Measurements from ENCODE around the gene PDXK. TPM values are rescaled to one million over a fixed set of nuclear protein-coding genes. Genes with fewer than 3 reads are reported as not detected.

Gene PDXK
- polyA plus RNA-seq, 1 donor (not counting 4 experiments of a cell fraction or from before 2014, with no cell fraction given): 144 TPM

DNA sequence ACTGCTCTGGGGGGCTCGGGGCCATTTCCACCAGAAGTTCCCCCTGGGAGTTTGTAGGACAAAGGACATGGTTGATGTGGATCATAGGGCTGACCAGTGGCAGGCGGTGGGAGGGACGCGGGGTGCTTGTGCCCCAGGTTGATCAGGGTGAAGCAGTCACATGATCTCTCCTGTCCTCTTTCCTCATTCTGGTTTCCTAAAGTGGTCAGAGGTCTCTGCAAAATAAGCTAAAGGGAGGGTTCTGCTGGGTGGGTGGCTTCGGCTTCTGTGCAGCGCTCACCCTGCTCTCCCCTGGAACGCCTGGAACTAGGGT is 9.2 kb downstream of the PDXK start:
- Histone ChIP-seq H3K4me3 (ENCODE audit: control insufficient read depth in 2 of 3, extremely low read depth in 1 of 3, insufficient read depth in 2 of 3, low read depth in 1 of 3, low read length in 3 of 3) (peak overlapping the region in 2 of 3 experiments; percentile 49 to 66), H3K79me2 (ENCODE audit: control insufficient read depth, insufficient read depth, low read length) (peaks cover 76% of the 10 kb centered on the region), H3K27ac (ENCODE audit: control insufficient read depth, insufficient read depth, low read length) (peak overlapping the region; percentile 88), H3K4me2 (ENCODE audit: control insufficient read depth, extremely low read depth, insufficient read depth, low read depth, low read length) (peak overlapping the region; percentile 74), H3K4me1 (ENCODE audit: control insufficient read depth, extremely low read depth, insufficient read depth, low read length) (peaks cover 39% of the 10 kb centered on the region), H3K9ac (ENCODE audit: control insufficient read depth, extremely low read depth, insufficient read depth, low read length) (peak overlapping the region; percentile 75), H4K20me1 (ENCODE audit: control insufficient read depth, extremely low read depth, insufficient read depth, low read length) (no peaks in the 10 kb centered on the region), H3K9me3 (ENCODE audit: control insufficient read depth, low read depth, low read length) (no peaks in the 10 kb centered on the region), H2AFZ (ENCODE audit: control insufficient read depth, low read length) (no peak overlapping the region), H3K9me1 (ENCODE audit: control insufficient read depth, extremely low read depth, insufficient read depth, low read length) (peaks cover 9% of the 10 kb centered on the region), H3K27me3 (ENCODE audit: control insufficient read depth, extremely low read depth, insufficient read depth, low read length) (no peaks in the 10 kb centered on the region), H3K36me3 (ENCODE audit: control insufficient read depth in 2 of 2, extremely low read depth in 1 of 2, insufficient read depth in 2 of 2, low read length in 2 of 2) (peaks cover 15 to 26% of the 10 kb centered on the region in 2 experiments)
- DNase-seq (ENCODE audit: low read depth, low spot score) (no peak), FAIRE-seq (no peak)
- TF ChIP-seq CTCF (optimal IDR thresholded peaks at IDR 0.05 in 1 of 3, IDR thresholded peaks at IDR 0.05 in 1 of 3, conservative IDR thresholded peaks at IDR 0.05 in 1 of 3; ENCODE audit: extremely low read depth in 1 of 3, insufficient read depth in 2 of 3, low read length in 3 of 3) (no peak), EZH2 (IDR thresholded peaks at IDR 0.05; ENCODE audit: low read length) (no peak)
- dilution Hi-C loops (cut with MboI; ENCODE audit: extremely low pct_ligation_motif_present, low sequenced_read_pairs): no loop called here

GRCh38 chr21:43728467-43729390 is 9.8 kb downstream of the PDXK start:
- Histone ChIP-seq H3K9me3 (ENCODE audit: control insufficient read depth, low read depth, low read length) (no peaks in the 10 kb centered on the region), H3K36me3 (ENCODE audit: control insufficient read depth in 2 of 2, extremely low read depth in 1 of 2, insufficient read depth in 2 of 2, low read length in 2 of 2) (peaks cover 11 to 22% of the 10 kb centered on the region in 2 experiments), H3K9me1 (ENCODE audit: control insufficient read depth, extremely low read depth, insufficient read depth, low read length) (peaks cover 11% of the 10 kb centered on the region), H3K4me1 (ENCODE audit: control insufficient read depth, extremely low read depth, insufficient read depth, low read length) (peaks cover 45% of the 10 kb centered on the region), H3K27me3 (ENCODE audit: control insufficient read depth, extremely low read depth, insufficient read depth, low read length) (no peaks in the 10 kb centered on the region), H4K20me1 (ENCODE audit: control insufficient read depth, extremely low read depth, insufficient read depth, low read length) (no peaks in the 10 kb centered on the region), H3K27ac (ENCODE audit: control insufficient read depth, insufficient read depth, low read length) (peak overlapping the region; percentile 88), H3K9ac (ENCODE audit: control insufficient read depth, extremely low read depth, insufficient read depth, low read length) (peak overlapping the region; percentile 75), H3K4me3 (ENCODE audit: control insufficient read depth in 2 of 3, extremely low read depth in 1 of 3, insufficient read depth in 2 of 3, low read depth in 1 of 3, low read length in 3 of 3) (peak overlapping the region; percentile 27 to 66 (median 49)), H3K4me2 (ENCODE audit: control insufficient read depth, extremely low read depth, insufficient read depth, low read depth, low read length) (peak overlapping the region; percentile 74), H3K79me2 (ENCODE audit: control insufficient read depth, insufficient read depth, low read length) (peaks cover 77% of the 10 kb centered on the region), H2AFZ (ENCODE audit: control insufficient read depth, low read length) (peak overlapping the region; percentile 33)
- dilution Hi-C loops (cut with MboI; ENCODE audit: extremely low pct_ligation_motif_present, low sequenced_read_pairs): no loop called here
- peak; percentile 81 for DNase-seq (ENCODE audit: low read depth, low spot score)
- peak; percentile 71 for FAIRE-seq
- no peak for TF ChIP-seq EZH2 (IDR thresholded peaks at IDR 0.05; ENCODE audit: low read length)
- TF ChIP-seq CTCF (optimal IDR thresholded peaks at IDR 0.05 in 1 of 3, IDR thresholded peaks at IDR 0.05 in 1 of 3, conservative IDR thresholded peaks at IDR 0.05 in 1 of 3; ENCODE audit: extremely low read depth in 1 of 3, insufficient read depth in 2 of 3, low read length in 3 of 3): no peak
